Measurements from ENCODE around the gene HSFX3.

HSFX3 gene

GRCh38 chrX:149508467-149508866, 41.3 kb downstream of the HSFX3 start:
- no peak for TF ChIP-seq PPARA (CRISPR knock-in tag; IDR thresholded peaks at IDR 0.05; ENCODE audit: borderline replicate concordance)
- TF ChIP-seq ZC3H10 (CRISPR knock-in tag; IDR thresholded peaks at IDR 0.05), result no peak
- TF ChIP-seq CREB5 (CRISPR knock-in tag; IDR thresholded peaks at IDR 0.05; ENCODE audit: low read depth), result no peak
- no peak for TF ChIP-seq ESRRG (CRISPR knock-in tag; IDR thresholded peaks at IDR 0.05)
- TF ChIP-seq ARNTL (CRISPR knock-in tag; IDR thresholded peaks at IDR 0.05; ENCODE audit: borderline replicate concordance, low read depth), result no peak
- TF ChIP-seq ZNF70 (CRISPR knock-in tag; IDR thresholded peaks at IDR 0.05), result no peak
- no peak for TF ChIP-seq ZFP3 (CRISPR knock-in tag; IDR thresholded peaks at IDR 0.05)
- TF ChIP-seq ZFP30 (CRISPR knock-in tag; IDR thresholded peaks at IDR 0.05), result no peak
- TF ChIP-seq BACH2 (CRISPR knock-in tag; IDR thresholded peaks at IDR 0.05; ENCODE audit: borderline replicate concordance), result no peak
- TF ChIP-seq TCF4 (CRISPR knock-in tag; IDR thresholded peaks at IDR 0.05; ENCODE audit: borderline replicate concordance), result no peak
- TF ChIP-seq SNAI2 (CRISPR knock-in tag; IDR thresholded peaks at IDR 0.05), result no peak
- no peak for TF ChIP-seq OSR1 (CRISPR knock-in tag; IDR thresholded peaks at IDR 0.05)
- no peak for TF ChIP-seq ZNF565 (CRISPR knock-in tag; conservative IDR thresholded peaks at IDR 0.05; ENCODE audit: low read depth)
- TF ChIP-seq TSHZ2 (CRISPR knock-in tag; IDR thresholded peaks at IDR 0.05), result no peak
- TF ChIP-seq ZNF8 (CRISPR knock-in tag; IDR thresholded peaks at IDR 0.05), result no peak
- no peak for TF ChIP-seq ISL1 (CRISPR knock-in tag; IDR thresholded peaks at IDR 0.05)
- ATAC-seq, result no peak

GRCh38 chrX:149506349-149506748, 43.4 kb downstream of the HSFX3 start:
- no peak for ATAC-seq
- TF ChIP-seq CSRNP3 (CRISPR knock-in tag; IDR thresholded peaks at IDR 0.05) (no peak), ARNTL (CRISPR knock-in tag; IDR thresholded peaks at IDR 0.05; ENCODE audit: borderline replicate concordance, low read depth) (no peak), BACH2 (CRISPR knock-in tag; IDR thresholded peaks at IDR 0.05; ENCODE audit: borderline replicate concordance) (no peak), CREB5 (CRISPR knock-in tag; IDR thresholded peaks at IDR 0.05; ENCODE audit: low read depth) (no peak), ZNF565 (CRISPR knock-in tag; conservative IDR thresholded peaks at IDR 0.05; ENCODE audit: low read depth) (no peak), ZC3H10 (CRISPR knock-in tag; IDR thresholded peaks at IDR 0.05) (no peak), ESRRG (CRISPR knock-in tag; IDR thresholded peaks at IDR 0.05) (no peak), CSDC2 (CRISPR knock-in tag; IDR thresholded peaks at IDR 0.05) (no peak), RARB (CRISPR knock-in tag; IDR thresholded peaks at IDR 0.05) (no peak), ZNF70 (CRISPR knock-in tag; IDR thresholded peaks at IDR 0.05) (no peak), ZFP3 (CRISPR knock-in tag; IDR thresholded peaks at IDR 0.05) (no peak), SNAI2 (CRISPR knock-in tag; IDR thresholded peaks at IDR 0.05) (no peak), PPARA (CRISPR knock-in tag; IDR thresholded peaks at IDR 0.05; ENCODE audit: borderline replicate concordance) (no peak), GLIS3 (CRISPR knock-in tag; IDR thresholded peaks at IDR 0.05) (no peak), OSR1 (CRISPR knock-in tag; IDR thresholded peaks at IDR 0.05) (no peak), ZFP30 (CRISPR knock-in tag; IDR thresholded peaks at IDR 0.05) (no peak), TOX (CRISPR knock-in tag; IDR thresholded peaks at IDR 0.05; ENCODE audit: borderline replicate concordance) (no peak)

GRCh38 chrX:149505671-149506070, 44.1 kb downstream of the HSFX3 start:
- no peak for TF ChIP-seq POU6F1 (CRISPR knock-in tag; IDR thresholded peaks at IDR 0.05; ENCODE audit: borderline replicate concordance, low read depth)
- no peak for TF ChIP-seq ZNF565 (CRISPR knock-in tag; conservative IDR thresholded peaks at IDR 0.05; ENCODE audit: low read depth)
- TF ChIP-seq CSDC2 (CRISPR knock-in tag; IDR thresholded peaks at IDR 0.05), result no peak
- no peak for TF ChIP-seq BACH2 (CRISPR knock-in tag; IDR thresholded peaks at IDR 0.05; ENCODE audit: borderline replicate concordance)
- no peak for TF ChIP-seq PATZ1 (CRISPR knock-in tag; IDR thresholded peaks at IDR 0.05; ENCODE audit: borderline replicate concordance)
- no peak for TF ChIP-seq ARNTL (CRISPR knock-in tag; IDR thresholded peaks at IDR 0.05; ENCODE audit: borderline replicate concordance, low read depth)
- TF ChIP-seq ZFP3 (CRISPR knock-in tag; IDR thresholded peaks at IDR 0.05), result no peak
- no peak for TF ChIP-seq ESRRG (CRISPR knock-in tag; IDR thresholded peaks at IDR 0.05)
- TF ChIP-seq CREB5 (CRISPR knock-in tag; IDR thresholded peaks at IDR 0.05; ENCODE audit: low read depth), result no peak
- no peak for ATAC-seq
